ENCODE measurements around the gene SLC8A1.

The SLC8A1 gene

DNA sequence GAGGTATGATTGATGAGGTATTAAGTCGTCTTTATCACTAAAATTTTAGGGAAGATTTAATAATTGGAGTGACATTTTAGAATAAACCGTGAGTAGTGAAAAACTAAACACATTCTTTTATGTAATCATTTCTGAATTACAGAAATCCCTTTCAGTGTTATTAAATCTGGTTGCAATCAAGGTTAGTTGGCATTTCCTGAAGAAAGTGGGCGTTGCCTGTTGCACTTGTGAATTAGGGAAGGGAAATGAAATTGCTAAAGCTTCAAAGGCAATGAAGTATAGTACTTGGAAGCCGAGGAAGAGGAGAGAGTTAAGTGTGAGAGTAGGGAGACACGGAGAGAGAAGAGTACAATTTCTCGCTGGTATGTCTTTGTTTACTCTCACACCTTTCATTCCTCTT is 274.5 kb downstream of the SLC8A1 start:
- Histone ChIP-seq H3K27me3 (no peaks in the 10 kb centered on the region), H3K4me1 (no peaks in the 10 kb centered on the region), H3K27ac (no peak overlapping the region), H3K9me3 (no peaks in the 10 kb centered on the region), H3K36me3 (no peaks in the 10 kb centered on the region), H3K4me3 (no peak overlapping the region)
- intact Hi-C loops (cut with DNase I; ENCODE audit: low total_unique reads), result no loop called here
- no peak for DNase-seq
- TF ChIP-seq, protein P1, sequence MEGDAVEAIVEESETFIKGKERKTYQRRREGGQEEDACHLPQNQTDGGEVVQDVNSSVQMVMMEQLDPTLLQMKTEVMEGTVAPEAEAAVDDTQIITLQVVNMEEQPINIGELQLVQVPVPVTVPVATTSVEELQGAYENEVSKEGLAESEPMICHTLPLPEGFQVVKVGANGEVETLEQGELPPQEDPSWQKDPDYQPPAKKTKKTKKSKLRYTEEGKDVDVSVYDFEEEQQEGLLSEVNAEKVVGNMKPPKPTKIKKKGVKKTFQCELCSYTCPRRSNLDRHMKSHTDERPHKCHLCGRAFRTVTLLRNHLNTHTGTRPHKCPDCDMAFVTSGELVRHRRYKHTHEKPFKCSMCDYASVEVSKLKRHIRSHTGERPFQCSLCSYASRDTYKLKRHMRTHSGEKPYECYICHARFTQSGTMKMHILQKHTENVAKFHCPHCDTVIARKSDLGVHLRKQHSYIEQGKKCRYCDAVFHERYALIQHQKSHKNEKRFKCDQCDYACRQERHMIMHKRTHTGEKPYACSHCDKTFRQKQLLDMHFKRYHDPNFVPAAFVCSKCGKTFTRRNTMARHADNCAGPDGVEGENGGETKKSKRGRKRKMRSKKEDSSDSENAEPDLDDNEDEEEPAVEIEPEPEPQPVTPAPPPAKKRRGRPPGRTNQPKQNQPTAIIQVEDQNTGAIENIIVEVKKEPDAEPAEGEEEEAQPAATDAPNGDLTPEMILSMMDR (IDR thresholded peaks at IDR 0.05), result no peak

DNA sequence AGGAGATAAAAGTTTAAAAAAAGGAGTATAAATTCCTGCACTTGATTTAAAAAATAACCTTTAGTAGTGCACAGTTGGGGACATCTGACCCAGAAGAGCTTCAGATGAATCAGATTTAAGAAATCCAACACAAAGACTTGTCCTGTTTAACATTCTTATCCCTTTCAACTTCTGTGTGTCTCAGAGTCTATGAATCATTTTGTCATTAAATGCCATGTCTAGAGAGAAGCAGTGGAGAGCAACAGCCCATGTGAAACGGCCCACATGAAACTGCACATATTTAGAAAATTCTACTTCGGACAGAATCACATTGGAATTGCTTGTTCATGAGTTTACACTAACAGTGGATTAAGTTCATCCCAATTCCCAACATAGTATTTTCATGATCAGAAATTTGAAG is 278.6 kb downstream of the SLC8A1 start:
- H3K4me1 ChIP-seq, result no peaks in the 10 kb centered on the region
- no peaks in the 10 kb centered on the region for H3K36me3 ChIP-seq
- H3K27ac ChIP-seq, result no peak overlapping the region
- TF ChIP-seq, protein P1 (IDR thresholded peaks at IDR 0.05), result no peak
- no peaks in the 10 kb centered on the region for H3K27me3 ChIP-seq
- no peaks in the 10 kb centered on the region for H3K9me3 ChIP-seq
- no peak for DNase-seq
- no peak overlapping the region for H3K4me3 ChIP-seq
- intact Hi-C loops (cut with DNase I; ENCODE audit: low total_unique reads), result no loop called here

DNA sequence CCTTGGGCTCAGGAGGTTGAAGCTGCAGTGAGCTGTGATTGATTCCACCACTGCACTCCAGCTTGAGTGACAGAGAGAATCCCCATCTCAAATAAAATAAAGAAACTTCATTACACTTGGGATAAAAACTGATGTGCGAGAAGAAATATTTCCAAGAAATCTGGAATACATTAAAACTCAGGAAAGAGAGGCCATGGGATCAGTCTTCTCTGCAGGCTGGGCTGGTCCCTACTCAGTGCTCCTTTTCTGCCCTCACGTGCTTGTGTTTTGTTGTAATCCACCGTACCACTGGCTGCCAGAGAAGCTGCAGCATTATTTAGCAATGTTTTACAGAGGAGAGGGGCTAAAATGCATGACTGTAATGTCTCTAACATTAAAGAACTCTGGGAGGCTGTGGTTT is 282.0 kb downstream of the SLC8A1 start:
- no peak for DNase-seq
- intact Hi-C loops (cut with DNase I; ENCODE audit: low total_unique reads), result no loop called here
- Histone ChIP-seq H3K4me3 (no peak overlapping the region), H3K27ac (no peak overlapping the region), H3K27me3 (no peaks in the 10 kb centered on the region), H3K36me3 (no peaks in the 10 kb centered on the region), H3K4me1 (peaks cover 0 to 13% (median 11%) of the 10 kb centered on the region in 4 donors), H3K9me3 (no peaks in the 10 kb centered on the region)
- TF ChIP-seq, protein P1 (IDR thresholded peaks at IDR 0.05), result no peak

DNA sequence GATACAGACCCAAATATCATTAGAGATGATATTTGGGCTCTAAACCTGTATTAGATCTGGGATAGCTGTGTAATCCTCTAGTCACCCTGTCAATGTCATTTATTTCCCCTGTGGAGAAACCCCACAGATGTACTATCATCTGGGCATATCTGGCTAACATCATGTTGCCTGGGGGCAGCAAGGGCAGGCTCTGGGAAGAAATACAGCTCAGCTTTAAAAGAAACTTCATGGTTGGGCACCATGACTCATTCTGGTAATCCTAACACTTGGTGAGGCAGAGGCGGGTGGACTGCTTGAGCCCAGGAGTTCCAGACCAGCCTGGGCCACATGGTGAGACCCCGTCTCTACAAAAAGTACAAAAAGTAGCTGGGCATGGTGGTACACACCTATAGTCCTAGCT is 282.5 kb downstream of the SLC8A1 start:
- intact Hi-C loops (cut with DNase I; ENCODE audit: low total_unique reads), result no loop called here
- peaks cover 0 to 17% (median 11%) of the 10 kb centered on the region in 4 donors for H3K4me1 ChIP-seq
- H3K36me3 ChIP-seq, result no peaks in the 10 kb centered on the region
- no peak overlapping the region for H3K4me3 ChIP-seq
- no peak overlapping the region for H3K27ac ChIP-seq
- H3K27me3 ChIP-seq, result no peaks in the 10 kb centered on the region
- H3K9me3 ChIP-seq, result no peaks in the 10 kb centered on the region
- DNase-seq, result no peak
- TF ChIP-seq, protein P1 (IDR thresholded peaks at IDR 0.05), result no peak

DNA sequence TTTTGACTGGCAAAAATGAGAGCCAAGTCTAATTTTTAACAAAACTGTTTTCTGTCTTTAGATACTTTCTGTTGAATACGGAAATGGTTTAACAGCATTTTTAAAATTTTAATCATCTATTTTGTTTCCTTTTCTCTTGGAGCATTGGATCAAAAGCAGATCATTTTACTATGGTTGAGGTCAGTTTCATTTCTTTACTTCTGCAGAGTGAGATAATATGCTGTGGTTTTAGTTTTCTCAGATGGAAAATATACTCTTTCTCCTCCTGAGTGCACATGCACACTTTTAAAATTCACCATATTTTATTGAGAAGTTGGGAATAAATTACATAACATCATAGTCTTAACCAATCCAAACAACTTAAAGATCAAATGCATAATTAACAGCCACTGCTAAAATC is 283.3 kb downstream of the SLC8A1 start:
- Histone ChIP-seq H3K4me1 (peaks cover 0 to 18% (median 11%) of the 10 kb centered on the region in 4 donors), H3K27me3 (no peaks in the 10 kb centered on the region), H3K27ac (no peak overlapping the region), H3K9me3 (no peaks in the 10 kb centered on the region), H3K36me3 (peaks cover 0 to 2% (median under 1%) of the 10 kb centered on the region in 3 donors), H3K4me3 (no peak overlapping the region)
- DNase-seq, result no peak
- TF ChIP-seq, protein P1 (IDR thresholded peaks at IDR 0.05), result no peak
- intact Hi-C loops (cut with DNase I; ENCODE audit: low total_unique reads), result no loop called here

DNA sequence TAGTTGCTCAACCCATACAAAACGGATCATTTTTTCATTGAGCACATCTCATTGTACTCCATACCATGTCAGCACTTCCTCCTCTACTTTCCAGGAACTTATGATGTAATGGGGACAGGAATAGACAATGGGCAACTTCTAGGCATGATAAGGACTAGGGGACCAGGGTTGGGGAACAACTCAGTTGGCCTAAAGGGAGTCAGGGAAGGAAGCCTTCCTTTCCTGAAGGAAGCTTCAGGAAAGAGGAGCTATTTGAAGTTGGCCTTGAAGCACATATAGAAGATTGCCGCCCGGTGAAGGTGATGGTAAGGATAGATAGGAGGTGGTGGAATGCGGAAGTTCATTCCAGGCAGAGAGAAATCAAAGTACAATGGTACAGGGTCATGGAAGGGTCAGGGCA is 283.9 kb downstream of the SLC8A1 start:
- no peak overlapping the region for H3K27ac ChIP-seq
- no peak for DNase-seq
- H3K9me3 ChIP-seq, result no peaks in the 10 kb centered on the region
- no peaks in the 10 kb centered on the region for H3K27me3 ChIP-seq
- H3K4me3 ChIP-seq, result no peak overlapping the region
- H3K4me1 ChIP-seq, result peaks cover 0 to 18% (median 11%) of the 10 kb centered on the region in 4 donors
- TF ChIP-seq, protein P1 (IDR thresholded peaks at IDR 0.05), result no peak
- peaks cover 0 to 7% (median 5%) of the 10 kb centered on the region in 3 donors for H3K36me3 ChIP-seq
- intact Hi-C loops (cut with DNase I; ENCODE audit: low total_unique reads), result no loop called here
